HG03139 (cell line): ENCODE data around the gene PC.
"Not testable (repeated sequence)": the region's sequence is repeated elsewhere in the genome, so short reads cannot be mapped to it uniquely, and the experiment has no call there.

Experiments
- ATAC-seq: cut with Tn5 transposase; IDR thresholded peaks from one replicate; pipeline ENCODE4 v1.9.1; 2021; ENCODE audit not compliant: unreplicated experiment

Gene PC

GRCh38 chr11:66845143-66845875 is 112.9 kb downstream of the PC start:
- no peak for ATAC-seq

GRCh38 chr11:66844496-66845142 is 113.6 kb downstream of the PC start:
- no peak for ATAC-seq

- ATAC-seq = no peak
These were observed 114.2 kb downstream of the PC start for GRCh38 chr11:66843776-66844495.

GRCh38 chr11:66842896-66843775 is 115.0 kb downstream of the PC start, which contains the start of gene RCE1:
RCE1 (plus strand) TSS chr11:66843441; CDS start chr11:66843456, 15 bp downstream.
- peak; percentile 73 for ATAC-seq

GRCh38 chr11:66842501-66842895 is 115.7 kb downstream of the PC start:
- no peak for ATAC-seq

- ATAC-seq = no peak
These were observed 116.3 kb downstream of the PC start for GRCh38 chr11:66841861-66842260.

GRCh38 chr11:66840317-66841091 is 117.7 kb downstream of the PC start:
- no peak for ATAC-seq

GRCh38 chr11:66835768-66836405 is 122.3 kb downstream of the PC start:
- ATAC-seq = no peak

GRCh38 chr11:66834943-66835342 is 123.2 kb downstream of the PC start:
- ATAC-seq = no peak

GRCh38 chr11:66834539-66834845 is 123.7 kb downstream of the PC start:
- no peak for ATAC-seq

- not testable (repeated sequence) for ATAC-seq
These were observed 133.6 kb downstream of the PC start for GRCh38 chr11:66824573-66824972.

GRCh38 chr11:66823700-66824099 is 134.5 kb downstream of the PC start:
- ATAC-seq = no peak

GRCh38 chr11:66820901-66821300 is 137.3 kb downstream of the PC start:
- ATAC-seq = no peak

GRCh38 chr11:66820381-66820780 is 137.8 kb downstream of the PC start:
- ATAC-seq = no peak

- ATAC-seq = no peak
These were observed 139.8 kb downstream of the PC start for GRCh38 chr11:66818231-66818955.

- no peak for ATAC-seq
These were observed 142.5 kb downstream of the PC start for GRCh38 chr11:66815646-66816045.

- no peak for ATAC-seq
These were observed 143.5 kb downstream of the PC start for GRCh38 chr11:66814678-66815077.

GRCh38 chr11:66810576-66811185 is 147.5 kb downstream of the PC start:
- no peak for ATAC-seq

GRCh38 chr11:66809592-66809991 is 148.6 kb downstream of the PC start:
- no peak for ATAC-seq
